HEK293 (cell line): ENCODE measurements around the gene DACT3.

Experiments used
- CTCF ChIA-PET: fragments of 350-600 bp; formaldehyde crosslinking; extraction: SDS; loops from one replicate; lab custom pipeline; 2021; ENCODE audit warnings: antibody characterized with exemption; lab: Yijun Ruan, JAX
- POLR2A ChIA-PET: fragments of 300-600 bp; formaldehyde crosslinking; extraction: SDS; loops from one replicate; lab custom pipeline; 2020; ENCODE audit warnings: antibody characterized with exemption, inconsistent platforms; lab: Yijun Ruan, JAX
- H3K27ac ChIP-seq: fragments of 200-500 bp; sonication (Bioruptor generic); 2 replicates; pipeline ENCODE4 v1.5.1; 2014; ENCODE audit warnings: low read depth, low read length, control low read depth, inconsistent platforms; ENCODE audit errors: extremely low read depth
- H3K36me3 ChIP-seq, 2 experiments: fragments of 200-500 bp in 1 of 2; sonication (Bioruptor generic) in 1 of 2; 1 replicate in 1 of 2; 2 replicates in 1 of 2; pipeline ENCODE4 v1.5.1; 2014 to 2017; ENCODE audit warnings: inconsistent platforms in 2 of 2, low read length in 2 of 2; ENCODE audit not compliant: control insufficient read depth in 2 of 2, insufficient read depth in 1 of 2
- H3K4me1 ChIP-seq: fragments of 200-500 bp; sonication (Bioruptor generic); 2 replicates; pipeline ENCODE4 v1.5.1; 2014; ENCODE audit warnings: mild to moderate bottlenecking, low read length, inconsistent platforms; ENCODE audit not compliant: control insufficient read depth, insufficient read depth
- H3K4me3 ChIP-seq: 2 replicates; pipeline ENCODE4 v1.5.1; 2011; ENCODE audit warnings: low read depth, mild to moderate bottlenecking, control low read depth, low read length, moderate library complexity
- H3K9me3 ChIP-seq: fragments of 200-500 bp; sonication (Bioruptor generic); 2 replicates; pipeline ENCODE4 v1.5.1; 2014; ENCODE audit warnings: low read depth, low read length, inconsistent platforms; ENCODE audit not compliant: control insufficient read depth, insufficient read depth
- FEZF1 ChIP-seq: fragments of 450-650 bp; formaldehyde crosslinking; IDR thresholded peaks from 2 replicates; pipeline ENCODE4 v1.5.1; 2016; ENCODE audit warnings: missing biosample characterization, missing genetic modification characterization
- SALL2 ChIP-seq: fragments of 450-650 bp; formaldehyde crosslinking; IDR thresholded peaks from 2 replicates; pipeline ENCODE4 v1.5.0; 2017; ENCODE audit warnings: missing biosample characterization, mild to moderate bottlenecking, missing genetic modification characterization, borderline replicate concordance
- ZBTB21 ChIP-seq: fragments of 450-650 bp; formaldehyde crosslinking; IDR thresholded peaks from 2 replicates; pipeline ENCODE4 v1.5.1; 2017; ENCODE audit warnings: missing biosample characterization, missing genetic modification characterization
- ZBTB6 ChIP-seq: fragments of 450-650 bp; formaldehyde crosslinking; IDR thresholded peaks from 2 replicates; pipeline ENCODE4 v1.5.1; 2017; ENCODE audit warnings: missing biosample characterization, missing genetic modification characterization
- ZFP41 ChIP-seq: fragments of 450-650 bp; formaldehyde crosslinking; IDR thresholded peaks from 2 replicates; pipeline ENCODE4 v1.5.1; 2016; ENCODE audit warnings: missing biosample characterization, missing genetic modification characterization, borderline replicate concordance
- ZNF138 ChIP-seq: fragments of 450-650 bp; formaldehyde crosslinking; IDR thresholded peaks from 2 replicates; pipeline ENCODE4 v1.5.1; 2016; ENCODE audit warnings: missing biosample characterization, missing genetic modification characterization, borderline replicate concordance
- ZNF18 ChIP-seq: fragments of 450-650 bp; formaldehyde crosslinking; IDR thresholded peaks from 2 replicates; pipeline ENCODE4 v1.5.1; 2016; ENCODE audit warnings: missing biosample characterization, missing genetic modification characterization
- ZNF248 ChIP-seq: fragments of 450-650 bp; formaldehyde crosslinking; IDR thresholded peaks from 2 replicates; pipeline ENCODE4 v1.5.1; 2017; ENCODE audit warnings: missing biosample characterization, missing genetic modification characterization
- ZNF292 ChIP-seq: fragments of 450-650 bp; formaldehyde crosslinking; IDR thresholded peaks from 2 replicates; pipeline ENCODE4 v1.5.1; 2016; ENCODE audit warnings: low read depth, missing biosample characterization, missing genetic modification characterization, borderline replicate concordance
- ZNF404 ChIP-seq: fragments of 450-650 bp; formaldehyde crosslinking; IDR thresholded peaks from 2 replicates; pipeline ENCODE4 v1.5.1; 2017; ENCODE audit warnings: missing biosample characterization, missing genetic modification characterization
- ZNF416 ChIP-seq: fragments of 450-650 bp; formaldehyde crosslinking; IDR thresholded peaks from 2 replicates; pipeline ENCODE4 v1.5.1; 2016; ENCODE audit warnings: missing biosample characterization, missing genetic modification characterization
- ZNF449 ChIP-seq: fragments of 450-650 bp; formaldehyde crosslinking; IDR thresholded peaks from 2 replicates; pipeline ENCODE4 v1.5.1; 2017; ENCODE audit warnings: missing biosample characterization, mild to moderate bottlenecking, missing genetic modification characterization, moderate library complexity
- ZNF529 ChIP-seq: fragments of 450-650 bp; formaldehyde crosslinking; IDR thresholded peaks from 2 replicates; pipeline ENCODE4 v1.5.1; 2017; ENCODE audit warnings: missing genetic modification characterization, missing biosample characterization; ENCODE audit not compliant: insufficient replicate concordance
- ZNF600 ChIP-seq: fragments of 450-650 bp; formaldehyde crosslinking; IDR thresholded peaks from 2 replicates; pipeline ENCODE4 v1.5.1; 2016; ENCODE audit warnings: missing biosample characterization, missing genetic modification characterization
- ZNF664 ChIP-seq: fragments of 450-650 bp; formaldehyde crosslinking; IDR thresholded peaks from 2 replicates; pipeline ENCODE4 v1.5.1; 2016; ENCODE audit warnings: missing biosample characterization, missing genetic modification characterization
- ZNF785 ChIP-seq: fragments of 450-650 bp; formaldehyde crosslinking; IDR thresholded peaks from 2 replicates; pipeline ENCODE4 v1.5.1; 2016; ENCODE audit warnings: missing biosample characterization, missing genetic modification characterization
- ZSCAN30 ChIP-seq: fragments of 450-650 bp; IDR thresholded peaks from 2 replicates; pipeline ENCODE4 v1.5.1; 2018; ENCODE audit warnings: missing biosample characterization, mild to moderate bottlenecking, missing genetic modification characterization, moderate library complexity

DACT3 gene

DNA sequence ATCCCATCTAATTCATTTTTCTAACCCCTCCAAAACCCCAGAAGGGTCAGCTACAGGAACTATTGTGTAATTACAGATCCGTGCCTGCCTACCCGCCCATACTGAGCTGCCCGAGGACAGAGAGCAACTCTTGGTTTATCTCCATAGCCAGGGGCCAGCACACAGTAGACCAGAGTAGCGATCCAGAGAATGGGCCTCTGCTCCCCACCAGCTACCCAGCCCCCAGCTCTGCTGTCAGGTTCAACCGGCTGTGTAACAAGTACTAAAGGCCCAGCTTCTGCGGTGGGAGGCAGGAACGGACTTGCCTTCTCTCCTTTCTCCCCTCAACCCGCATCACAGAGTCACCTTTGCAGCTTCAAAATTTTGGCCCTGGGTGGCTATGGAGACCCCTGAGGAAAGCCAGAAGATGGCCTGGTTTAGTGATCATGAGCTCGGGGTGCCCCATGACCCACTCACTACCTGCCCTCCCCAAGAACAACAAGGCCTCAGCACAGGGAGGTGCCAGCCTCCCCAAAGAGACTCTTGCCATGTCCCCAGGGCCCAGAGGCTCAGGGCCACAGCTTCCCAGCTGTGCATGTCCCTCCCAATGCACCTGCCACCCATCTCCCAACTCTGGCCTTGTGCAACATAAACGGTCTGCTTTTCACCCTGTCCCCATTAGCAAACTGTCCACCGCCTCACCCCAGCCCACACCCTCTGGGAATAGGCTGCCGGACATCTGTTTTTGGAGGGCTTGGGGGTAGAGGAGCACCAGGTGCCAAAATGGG is 54.1 kb downstream of the DACT3 start:
- TF ChIP-seq ZNF138 = no peak
- TF ChIP-seq ZNF664 = no peak
- TF ChIP-seq ZNF529 (tag by site-specific recombination) = no peak
- TF ChIP-seq ZNF292 (tag by site-specific recombination) = no peak
- no peak for TF ChIP-seq ZNF18 (tag by site-specific recombination)
- TF ChIP-seq ZFP41 (tag by site-specific recombination) = no peak
- TF ChIP-seq ZNF416 = no peak
- TF ChIP-seq ZNF404 (tag by site-specific recombination) = no peak
- no peak for TF ChIP-seq ZBTB6
- TF ChIP-seq ZBTB21 (tag by site-specific recombination) = no peak
- peaks cover 37 to 76% of the 10 kb centered on the region in 2 experiments for H3K36me3 ChIP-seq

DNA sequence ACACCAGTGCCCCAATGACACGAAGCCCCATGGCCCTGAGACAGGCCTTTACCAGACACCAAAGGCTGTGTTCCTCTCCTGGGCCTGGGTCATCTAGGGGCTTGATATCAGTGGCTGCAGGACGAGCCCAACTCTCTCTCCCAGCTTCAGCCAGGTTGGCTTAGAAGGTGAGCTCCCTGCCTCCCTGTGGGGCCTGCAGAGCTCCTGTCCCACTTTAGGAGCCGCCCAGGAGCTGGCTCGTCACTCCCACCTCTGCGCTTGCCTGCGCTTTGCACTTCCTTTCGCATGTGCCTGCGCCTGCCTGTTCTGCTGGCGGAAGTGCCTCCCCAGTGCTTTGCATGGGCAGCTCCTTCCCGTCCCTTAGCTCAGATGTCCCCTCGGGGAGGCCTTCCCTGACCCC is 55.0 kb downstream of the DACT3 start:
- Histone ChIP-seq H3K4me1 (peaks cover 8% of the 10 kb centered on the region), H3K27ac (peak overlapping the region; percentile 17; the same call in 1 of the 2 replicates), H3K36me3 (peaks cover 37 to 74% of the 10 kb centered on the region in 2 experiments), H3K4me3 (no peak overlapping the region), H3K9me3 (no peaks in the 10 kb centered on the region)
- POLR2A ChIA-PET = interaction anchor here (1.1 to 1.5 kb wide), 3 partner anchors 11 to 20 kb away, joined by 3 read pairs; no protein-coding TSS in a partner anchor
- CTCF ChIA-PET = interaction anchor here (1.0 to 3.5 kb wide), 5 partner anchors 8 to 161 kb away, joined by 3 to 23 read pairs (median 17); partner anchors contain the start of gene DACT3
- TF ChIP-seq ZNF785 (tag by site-specific recombination) (no peak), FEZF1 (tag by site-specific recombination) (no peak), ZNF600 (tag by site-specific recombination) (no peak), SALL2 (tag by site-specific recombination) (no peak), ZSCAN30 (tag by site-specific recombination) (no peak), ZNF248 (tag by site-specific recombination) (no peak), ZNF449 (tag by site-specific recombination) (peak; percentile 69)

More for the DNA sequence above, 54.1 kb downstream of the DACT3 start:
- peaks cover 8% of the 10 kb centered on the region for H3K4me1 ChIP-seq
- no peak overlapping the region for H3K27ac ChIP-seq
- no peaks in the 10 kb centered on the region for H3K9me3 ChIP-seq
- POLR2A ChIA-PET = interaction anchor here (1.2 kb wide), 1 partner anchor 19 kb away, joined by 3 read pairs; no protein-coding TSS in a partner anchor
- CTCF ChIA-PET = interaction anchor here (0.8 to 3.5 kb wide), 6 partner anchors 7 to 160 kb away, joined by 3 to 23 read pairs (median 10); partner anchors contain the start of gene DACT3
- no peak overlapping the region for H3K4me3 ChIP-seq
